HepG2 (cell line): Measurements from ENCODE around the gene RAD51. TPM values are rescaled to one million over a fixed set of nuclear protein-coding genes. Genes with fewer than 3 reads are reported as not detected.

Experiments
- BCLAF1 ChIP-seq: fragments of 450-650 bp; IDR thresholded peaks from 2 replicates; pipeline ENCODE4 v1.6.1; 2017; ENCODE audit warnings: mild to moderate bottlenecking
- EHMT2 ChIP-seq: fragments of 200-600 bp; sonication (generic); IDR thresholded peaks from 2 replicates; pipeline ENCODE4 v1.7.0; 2017; ENCODE audit warnings: antibody characterized with exemption, low read depth, low read length, borderline replicate concordance
- FOXA1 ChIP-seq, 2 experiments: fragments of 450-650 bp in 1 of 2; sonication (generic) in 1 of 2; formaldehyde crosslinking in 1 of 2; IDR thresholded peaks; 2 replicates each; pipeline versions ENCODE4 v1.4.0 to v1.6.1; 2016 to 2020; ENCODE audit warnings: missing genetic modification reagents in 1 of 2
- HNF4G ChIP-seq, 2 experiments: sonication (generic) in 1 of 2; formaldehyde crosslinking in 1 of 2; IDR thresholded peaks; 2 replicates each; pipeline versions ENCODE4 v1.4.0 to v1.6.1; 2011 to 2020; ENCODE audit warnings: borderline replicate concordance in 2 of 2, low read depth in 2 of 2, mild to moderate bottlenecking in 2 of 2, low read length in 1 of 2, missing genetic modification reagents in 1 of 2, moderate library complexity in 1 of 2
- IRF9 ChIP-seq: sonication (generic); formaldehyde crosslinking; IDR thresholded peaks from 2 replicates; pipeline ENCODE4 v1.8.0; 2022; ENCODE audit warnings: missing genetic modification reagents, mild to moderate bottlenecking, borderline replicate concordance
- JUND ChIP-seq: sonication (generic); formaldehyde crosslinking; IDR thresholded peaks from 2 replicates; pipeline ENCODE4 v1.8.0; 2022; ENCODE audit warnings: mild to moderate bottlenecking, missing genetic modification reagents
- LBX2 ChIP-seq: sonication (generic); formaldehyde crosslinking; IDR thresholded peaks from 2 replicates; pipeline ENCODE4 v1.5.0; 2020; ENCODE audit warnings: missing genetic modification reagents, mild to moderate bottlenecking, borderline replicate concordance
- PRMT3 ChIP-seq: sonication (generic); formaldehyde crosslinking; IDR thresholded peaks from 2 replicates; pipeline ENCODE4 v1.8.1; 2022; ENCODE audit warnings: low read depth, mild to moderate bottlenecking, moderate library complexity, missing genetic modification reagents, borderline replicate concordance
- TBL1XR1 ChIP-seq: fragments of 150-350 bp; IDR thresholded peaks from 2 replicates; pipeline ENCODE4 v1.6.1; 2014; ENCODE audit warnings: borderline replicate concordance, low read length; ENCODE audit not compliant: partially characterized antibody
- TCF7L2 ChIP-seq: IDR thresholded peaks from 2 replicates; pipeline ENCODE4 v1.6.1; 2011; ENCODE audit warnings: mild to moderate bottlenecking, low read depth, low read length, moderate library complexity
- TOE1 ChIP-seq: sonication (generic); formaldehyde crosslinking; IDR thresholded peaks from 2 replicates; pipeline ENCODE4 v1.4.0; 2020; ENCODE audit warnings: mild to moderate bottlenecking, missing genetic modification reagents
- TOPORS ChIP-seq: sonication (generic); formaldehyde crosslinking; IDR thresholded peaks from 2 replicates; pipeline ENCODE4 v1.8.0; 2023; ENCODE audit warnings: mild to moderate bottlenecking, missing genetic modification reagents
- TSC22D2 ChIP-seq: sonication (generic); formaldehyde crosslinking; IDR thresholded peaks from 2 replicates; pipeline ENCODE4 v1.5.1; 2020; ENCODE audit warnings: missing genetic modification reagents, mild to moderate bottlenecking, borderline replicate concordance
- ZGPAT ChIP-seq: IDR thresholded peaks from 2 replicates; pipeline ENCODE4 v1.6.1; 2016; ENCODE audit warnings: mild to moderate bottlenecking
- ZNF317 ChIP-seq: sonication (generic); formaldehyde crosslinking; IDR thresholded peaks from 2 replicates; pipeline ENCODE4 v1.5.0; 2020; ENCODE audit warnings: mild to moderate bottlenecking, missing genetic modification reagents
- ZNF329 ChIP-seq: sonication (generic); formaldehyde crosslinking; IDR thresholded peaks from 2 replicates; pipeline ENCODE4 v1.9.0; 2021; ENCODE audit warnings: low read depth, mild to moderate bottlenecking, missing genetic modification reagents
- ZNF546 ChIP-seq: sonication (generic); formaldehyde crosslinking; conservative IDR thresholded peaks from 2 replicates; pipeline ENCODE4 v1.8.1; 2023; ENCODE audit warnings: mild to moderate bottlenecking, missing genetic modification reagents
- ZNF644 ChIP-seq: IDR thresholded peaks from 2 replicates; pipeline ENCODE4 v1.6.1; 2016; ENCODE audit warnings: low read depth
- ZNF788 ChIP-seq: sonication (generic); formaldehyde crosslinking; IDR thresholded peaks from 2 replicates; pipeline ENCODE4 v1.5.0; 2020; ENCODE audit warnings: mild to moderate bottlenecking, missing genetic modification reagents, borderline replicate concordance
- polyA plus RNA-seq, 8 experiments: library from polyadenylated mRNA; depleted of rRNA in 3 of 8; stranded (reverse) in 7 of 8; unstranded in 1 of 8; fragments of >200 nt; fragmentation: Illumina TruSeq in 4 of 8; extraction: Trizol in 4 of 8; gene quantifications; 2 replicates each; pipeline versions ENCODE4 v1.2.1 to v1.2.3, GENCODE V29; 2011 to 2016; ENCODE audit warnings: low read depth in 4 of 8, missing spikeins in 1 of 8, mixed read lengths in 1 of 8; ENCODE audit not compliant: insufficient read depth in 1 of 8
- total RNA-seq, 5 experiments: library from RNA; depleted of rRNA; stranded (reverse); fragments of >200 nt; fragmentation: Illumina TruSeq; extraction: Trizol; gene quantifications; 2 replicates each; pipeline ENCODE4 v1.2.3, GENCODE V29; 2016; ENCODE audit warnings: low read depth in 1 of 5

RAD51 gene
- total and polyA plus RNA-seq, 2 of the 13 experiments (the other 11 are each of a cell fraction or from before 2014, with no cell fraction given), result 8.5 to 12.8 TPM

GRCh38 chr15:40754883-40755811, 60.2 kb downstream of the RAD51 start, which contains the start of gene RMDN3 (continued):
- TF ChIP-seq LBX2 (CRISPR knock-in tag) (no peak), EHMT2 (no peak), TBL1XR1 (no peak), ZNF546 (CRISPR knock-in tag) (no peak), TOPORS (CRISPR knock-in tag) (peak; percentile 61; the same call in 1 of the 2 replicates), JUND (CRISPR knock-in tag) (no peak), ZNF329 (CRISPR knock-in tag) (no peak), HNF4G (IDR thresholded peaks at IDR 0.05; ENCODE audit: borderline replicate concordance, low read depth, low read length) (no peak), HNF4G (CRISPR knock-in tag; IDR thresholded peaks at IDR 0.05; ENCODE audit: borderline replicate concordance, low read depth) (0 out of 2 replicates have a peak, but pooled peaks have one; percentile 29), TSC22D2 (no peak), TCF7L2 (no peak), TOE1 (no peak), ZNF644 (CRISPR knock-in tag) (no peak), IRF9 (CRISPR knock-in tag) (0 out of 2 replicates have a peak, but pooled peaks have one; percentile 43), ZNF788 (CRISPR knock-in tag) (no peak), ZNF317 (CRISPR knock-in tag) (no peak), FOXA1 (IDR thresholded peaks at IDR 0.05) (no peak), FOXA1 (CRISPR knock-in tag; IDR thresholded peaks at IDR 0.05) (no peak), BCLAF1 (no peak), ZGPAT (CRISPR knock-in tag) (peak; percentile 77), PRMT3 (no peak)
